H7 (cell line): Measurements from ENCODE around the gene GAS6. TPM values are rescaled to one million over a fixed set of nuclear protein-coding genes. Genes with fewer than 3 reads are reported as not detected.
A peak's percentile ranks its signal among the peaks of the same experiment; 100 is the strongest.

Source experiments
- DNase-seq: peaks from one replicate; pipeline ENCODE4 v3.0.0; 2012
- H3K27me3 ChIP-seq: 2 replicates; pipeline ENCODE4 v1.6.0; 2011; ENCODE audit warnings: mild to moderate bottlenecking, low read length; ENCODE audit not compliant: control insufficient read depth, insufficient read depth
- H3K36me3 ChIP-seq: replicated peaks from 2 replicates; pipeline ENCODE4 v1.5.1; 2011; ENCODE audit warnings: low read length; ENCODE audit not compliant: control insufficient read depth, insufficient read depth
- H3K4me3 ChIP-seq: 2 replicates; pipeline ENCODE4 v1.5.1; 2011; ENCODE audit warnings: low read depth, mild to moderate bottlenecking, control low read depth, low read length, moderate library complexity; ENCODE audit not compliant: insufficient read depth
- total RNA-seq: library from RNA; depleted of rRNA; stranded (reverse); fragments of >200 nt; shearing (Covaris generic); gene quantifications from 2 replicates; pipeline ENCODE4 v1.2.3, GENCODE V29; 2014

GAS6 gene
- total RNA-seq, 1 experiment from 2014 or later: 15.1 TPM

DNA sequence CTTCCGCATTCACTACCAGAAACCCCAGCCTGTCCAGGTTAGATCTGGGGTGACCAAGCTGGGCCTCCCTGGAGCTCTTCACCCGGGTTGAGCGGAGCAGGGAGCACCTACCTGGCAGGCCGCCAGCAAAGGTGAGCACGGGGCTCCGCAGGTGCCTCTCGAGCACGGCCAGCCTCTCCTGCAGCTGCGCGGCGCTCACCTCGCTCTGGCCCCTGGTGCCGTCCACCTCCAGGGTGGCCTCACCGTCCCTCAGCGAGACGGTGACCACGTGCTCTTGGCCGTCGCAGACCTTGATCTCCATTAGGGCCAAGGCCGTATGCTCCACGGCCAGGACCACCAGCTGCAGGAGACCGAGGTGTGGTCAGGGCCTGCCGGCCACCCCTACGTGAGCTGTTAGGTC, 42.0 kb downstream of the GAS6 start:
- Histone ChIP-seq H3K36me3 (no peaks in the 10 kb centered on the region), H3K27me3 (no peaks in the 10 kb centered on the region), H3K4me3 (no peak overlapping the region)
- no peak for DNase-seq

DNA sequence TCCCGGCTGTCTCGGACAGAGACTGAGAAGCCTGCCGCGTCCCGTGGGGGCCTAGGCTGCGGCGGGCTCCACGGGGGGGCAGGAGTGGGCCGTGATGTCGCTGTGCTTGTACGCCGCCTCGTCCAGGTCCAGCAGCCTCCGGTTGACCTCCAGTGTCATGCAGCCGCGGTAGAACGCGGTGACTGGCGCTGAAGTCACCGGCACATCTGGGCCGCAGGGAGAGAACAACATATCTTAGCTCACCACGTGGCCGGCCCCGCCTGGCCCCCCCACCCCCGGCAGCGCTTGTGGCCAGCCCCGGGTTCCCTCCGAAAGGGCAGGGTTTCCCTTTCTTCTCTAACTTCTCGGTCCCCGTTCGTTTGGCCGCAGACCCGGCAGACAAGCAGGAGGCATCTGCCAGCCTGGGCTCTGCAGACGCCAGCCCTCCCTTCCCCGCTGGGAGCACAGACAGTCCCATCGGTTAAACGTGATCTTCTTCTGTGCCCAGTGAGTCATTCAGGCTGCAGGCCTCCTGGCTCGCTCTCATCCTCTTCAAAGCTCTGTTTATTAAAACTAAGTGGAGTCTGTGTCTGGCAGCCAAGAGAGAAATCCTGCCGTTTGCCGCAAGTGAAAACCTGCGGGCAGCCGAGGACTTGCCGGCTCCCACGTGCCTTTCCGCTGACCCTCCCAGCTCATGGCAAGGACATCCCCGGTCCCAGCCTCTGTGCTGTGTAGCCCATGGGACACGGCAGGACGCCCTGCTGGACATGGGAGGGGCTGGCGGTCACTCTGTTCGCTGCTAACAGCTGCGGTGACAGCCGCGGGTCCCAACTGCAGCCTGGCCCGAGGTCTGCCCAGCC, 42.8 kb downstream of the GAS6 start:
- Histone ChIP-seq H3K4me3 (no peak overlapping the region), H3K36me3 (no peaks in the 10 kb centered on the region), H3K27me3 (no peaks in the 10 kb centered on the region)
- DNase-seq: no peak

DNA sequence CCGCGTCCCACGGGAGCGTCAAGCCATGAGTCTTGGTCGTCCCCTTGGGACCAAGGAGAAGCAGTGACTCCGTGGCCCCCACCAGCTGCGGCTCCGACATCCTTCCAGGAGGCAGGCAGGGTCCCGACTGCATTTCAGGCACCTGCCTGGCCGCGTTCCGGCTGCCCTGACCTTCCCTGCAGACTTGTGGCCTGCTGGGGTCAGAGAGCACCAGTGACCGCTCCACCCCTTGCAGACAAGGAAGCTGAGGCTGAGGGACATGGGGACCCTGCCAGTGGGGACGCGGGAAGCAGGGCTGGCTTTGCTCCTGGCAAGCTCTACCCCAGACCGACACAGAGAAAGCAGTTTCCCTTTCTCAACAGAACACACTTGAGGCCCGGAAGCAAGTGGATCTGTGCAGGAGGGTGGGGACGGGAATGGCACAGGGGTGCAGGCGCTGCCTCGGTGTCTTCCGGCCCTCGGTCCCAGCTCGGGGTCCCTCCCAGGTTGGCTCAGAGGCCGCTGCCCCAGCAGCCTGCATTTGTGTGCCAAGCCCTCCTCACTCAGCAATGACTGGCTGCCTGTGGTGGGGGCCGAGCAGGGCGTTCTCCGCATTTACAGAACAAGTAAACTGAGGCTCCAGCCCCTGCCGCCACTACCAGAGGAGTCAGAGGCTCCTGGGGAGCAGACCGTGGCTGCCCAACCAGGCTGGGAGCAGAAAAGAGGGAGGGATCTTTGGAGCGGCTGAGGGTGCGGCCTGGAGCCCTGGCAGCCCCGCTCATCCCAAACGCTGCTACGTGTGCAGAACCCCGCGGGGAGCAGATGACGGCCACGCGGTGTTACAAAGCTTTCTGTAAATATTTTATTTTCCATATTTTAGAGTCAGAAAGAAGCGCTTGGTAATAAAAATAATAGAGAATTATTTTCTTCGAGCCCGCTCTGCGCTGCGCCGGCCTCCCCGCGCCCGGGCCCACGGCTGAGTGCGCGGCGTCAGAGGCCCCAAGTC, 43.9 kb downstream of the GAS6 start:
- no peak overlapping the region for H3K4me3 ChIP-seq
- DNase-seq: no peak
- H3K27me3 ChIP-seq: no peaks in the 10 kb centered on the region
- H3K36me3 ChIP-seq: no peaks in the 10 kb centered on the region

DNA sequence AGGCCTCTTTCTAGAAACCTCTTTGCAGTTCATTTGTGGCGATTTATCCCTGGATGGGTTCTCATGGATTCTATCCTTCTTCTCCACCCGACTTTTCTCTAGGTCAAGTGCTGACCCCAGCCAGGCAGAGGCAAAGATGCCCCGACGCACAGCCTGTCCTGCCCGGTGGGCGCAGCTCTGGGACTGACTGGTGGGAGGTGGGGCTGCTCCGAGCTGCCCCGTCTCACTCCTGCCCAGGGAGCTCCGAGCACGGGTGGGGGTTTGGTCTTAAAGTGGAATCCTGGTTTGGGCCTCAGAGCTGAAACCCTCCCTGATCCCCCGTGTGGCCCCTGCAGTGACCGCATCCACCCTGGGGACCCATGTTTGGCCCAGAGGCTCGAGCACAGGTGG, 44.5 kb downstream of the GAS6 start:
- Histone ChIP-seq H3K4me3 (no peak overlapping the region), H3K36me3 (no peaks in the 10 kb centered on the region), H3K27me3 (no peaks in the 10 kb centered on the region)
- DNase-seq: no peak

DNA sequence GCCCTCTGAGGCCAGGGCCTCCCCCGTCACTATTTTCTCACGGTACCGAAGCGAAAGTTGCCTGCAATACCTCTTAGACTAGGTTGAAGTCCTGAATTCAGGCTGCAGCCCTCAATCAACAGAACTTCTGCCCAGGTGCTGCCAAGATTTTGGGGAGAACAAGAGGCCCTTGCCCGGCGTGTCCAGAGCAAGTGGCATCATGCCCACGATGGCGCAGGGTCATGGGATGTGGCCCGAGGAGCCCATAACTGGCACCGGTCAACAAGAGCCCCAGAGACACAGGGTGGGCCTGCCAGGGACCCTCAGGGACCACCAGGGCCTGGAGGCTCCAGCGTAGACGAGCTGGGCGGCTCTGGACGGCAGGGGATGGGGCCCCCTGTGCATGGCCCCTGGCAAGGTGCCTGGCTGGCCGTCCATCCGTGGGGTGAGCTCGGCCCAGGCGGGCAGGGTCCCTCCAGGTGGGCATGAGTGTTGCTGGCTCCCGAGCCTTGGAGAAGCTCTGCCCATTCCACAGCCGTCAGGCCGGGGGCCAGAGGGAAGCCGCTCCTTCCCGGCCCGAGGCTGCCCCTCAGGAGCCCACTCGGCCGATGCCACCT, 45.1 kb downstream of the GAS6 start:
- no peak for DNase-seq

DNA sequence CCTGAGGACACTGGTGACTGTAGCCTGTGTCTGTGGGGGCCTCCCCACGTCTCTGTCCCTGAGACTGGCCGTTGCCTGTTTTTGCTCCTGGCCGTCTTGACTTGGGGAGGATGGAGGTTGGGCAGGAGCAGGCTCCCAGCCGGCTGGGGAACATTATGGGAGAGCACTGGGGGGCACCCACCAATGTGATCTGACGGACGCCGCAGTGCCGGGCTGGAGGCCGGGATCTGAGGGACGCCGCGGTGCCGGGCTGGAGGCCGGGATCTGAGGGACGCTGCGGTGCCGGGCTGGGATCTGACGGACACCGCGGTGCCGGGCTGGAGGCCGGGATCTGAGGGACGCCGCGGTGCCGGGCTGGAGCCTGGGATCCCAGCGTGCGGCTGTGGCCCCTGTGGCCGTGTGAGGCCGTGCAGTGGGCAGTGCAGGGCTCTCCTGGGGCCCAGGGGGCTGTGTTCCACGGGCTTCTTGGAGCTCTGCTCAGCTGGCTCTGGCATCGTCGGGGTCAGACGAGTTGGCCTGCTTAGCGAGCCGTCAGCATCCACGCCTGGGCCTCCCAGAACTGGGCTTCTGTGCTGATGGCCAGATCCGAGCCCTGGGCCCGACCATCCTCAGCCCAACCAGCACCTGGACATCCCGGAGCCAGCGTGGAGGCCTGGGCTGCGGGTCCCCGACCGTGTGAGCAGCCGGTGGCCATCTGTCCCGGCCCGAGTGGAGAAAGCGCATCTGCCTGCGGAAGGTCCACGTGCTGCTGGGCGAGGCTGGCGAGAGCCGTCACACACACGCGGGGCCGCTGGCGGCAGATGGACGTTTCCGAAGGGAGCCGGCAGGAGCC, 45.8 kb downstream of the GAS6 start:
- no peak for DNase-seq
- H3K4me3 ChIP-seq: no peak overlapping the region
- H3K27me3 ChIP-seq: no peaks in the 10 kb centered on the region
- H3K36me3 ChIP-seq: no peaks in the 10 kb centered on the region

More for the DNA sequence above, 45.1 kb downstream of the GAS6 start:
- H3K36me3 ChIP-seq: no peaks in the 10 kb centered on the region
- no peaks in the 10 kb centered on the region for H3K27me3 ChIP-seq
- no peak overlapping the region for H3K4me3 ChIP-seq

DNA sequence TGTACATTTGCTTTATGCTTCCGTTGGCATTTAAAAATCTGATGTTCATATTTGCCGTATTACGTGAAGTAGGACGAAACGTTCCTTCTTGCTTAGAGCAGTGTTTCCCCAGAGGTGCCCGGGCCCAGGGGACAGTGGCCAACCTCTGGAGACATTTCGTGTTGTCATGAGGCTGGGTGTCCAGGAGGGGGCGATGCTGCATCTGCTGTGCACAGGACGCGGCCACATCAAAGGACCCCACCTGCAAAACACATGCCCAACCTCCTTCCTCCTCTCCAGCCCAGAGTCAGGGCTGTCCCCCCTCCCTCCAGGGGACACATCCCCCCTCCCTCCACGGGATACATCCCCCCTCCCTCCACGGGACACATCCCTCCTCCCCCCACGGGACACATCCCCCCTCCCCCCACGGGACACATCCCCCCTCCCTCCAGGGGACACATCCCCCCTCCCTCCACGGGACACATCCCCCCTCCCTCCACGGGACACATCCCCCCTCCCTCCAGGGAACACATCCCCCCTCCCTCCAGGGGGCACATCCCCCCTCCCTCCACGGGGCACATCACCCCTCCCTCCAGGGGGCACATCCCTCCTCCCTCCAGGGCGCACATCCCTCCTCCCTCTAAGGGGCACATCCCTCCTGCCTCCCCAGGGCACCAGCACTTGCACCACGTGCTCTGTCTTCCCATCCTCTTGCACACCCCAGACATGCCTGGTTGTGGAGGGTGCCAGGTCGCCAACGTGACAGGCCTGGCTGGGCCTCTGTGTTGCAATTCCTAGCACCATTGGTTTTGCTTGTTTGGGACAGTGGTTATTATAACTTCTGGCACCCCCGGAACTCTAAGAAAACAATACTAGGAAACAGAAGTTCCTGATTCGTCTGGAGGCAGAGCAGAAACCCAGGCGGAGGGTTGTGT, 46.7 kb downstream of the GAS6 start:
- peak; percentile 93 for DNase-seq
- Histone ChIP-seq H3K27me3 (no peaks in the 10 kb centered on the region), H3K4me3 (no peak overlapping the region), H3K36me3 (no peaks in the 10 kb centered on the region)

DNA sequence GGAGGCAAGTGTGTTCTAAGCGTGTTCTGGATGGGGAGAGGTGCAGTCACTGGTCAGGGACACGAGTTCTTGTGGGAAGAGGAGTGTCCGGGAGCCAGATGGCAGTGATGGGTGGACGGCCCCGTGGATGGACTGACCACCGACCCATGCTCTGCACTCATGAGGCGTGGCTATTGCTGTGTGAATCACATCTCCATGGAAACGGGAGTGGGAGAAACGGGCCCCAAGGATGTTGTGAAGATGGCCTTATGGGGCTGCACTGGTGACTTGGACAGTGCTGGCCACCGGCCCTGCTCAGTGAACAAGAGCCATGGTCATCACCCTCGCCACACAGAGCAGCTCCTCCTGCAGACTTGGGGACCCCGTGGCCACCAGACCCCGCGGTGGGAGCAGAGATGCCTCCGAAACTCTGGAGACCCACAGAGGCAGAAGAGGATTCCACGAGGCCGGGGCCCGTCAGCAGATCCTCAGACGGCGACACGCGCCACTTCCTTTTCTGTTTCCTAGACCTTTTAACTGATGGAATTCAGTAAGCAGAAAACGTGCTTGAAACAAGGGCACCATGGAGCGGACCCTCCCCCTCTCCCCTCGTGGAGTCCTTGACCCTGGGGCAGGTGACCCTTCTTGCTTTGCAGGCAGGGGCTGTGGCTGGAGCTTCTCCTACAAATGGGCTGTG, 47.5 kb downstream of the GAS6 start:
- Histone ChIP-seq H3K27me3 (no peaks in the 10 kb centered on the region), H3K4me3 (no peak overlapping the region), H3K36me3 (no peaks in the 10 kb centered on the region)
- no peak for DNase-seq

DNA sequence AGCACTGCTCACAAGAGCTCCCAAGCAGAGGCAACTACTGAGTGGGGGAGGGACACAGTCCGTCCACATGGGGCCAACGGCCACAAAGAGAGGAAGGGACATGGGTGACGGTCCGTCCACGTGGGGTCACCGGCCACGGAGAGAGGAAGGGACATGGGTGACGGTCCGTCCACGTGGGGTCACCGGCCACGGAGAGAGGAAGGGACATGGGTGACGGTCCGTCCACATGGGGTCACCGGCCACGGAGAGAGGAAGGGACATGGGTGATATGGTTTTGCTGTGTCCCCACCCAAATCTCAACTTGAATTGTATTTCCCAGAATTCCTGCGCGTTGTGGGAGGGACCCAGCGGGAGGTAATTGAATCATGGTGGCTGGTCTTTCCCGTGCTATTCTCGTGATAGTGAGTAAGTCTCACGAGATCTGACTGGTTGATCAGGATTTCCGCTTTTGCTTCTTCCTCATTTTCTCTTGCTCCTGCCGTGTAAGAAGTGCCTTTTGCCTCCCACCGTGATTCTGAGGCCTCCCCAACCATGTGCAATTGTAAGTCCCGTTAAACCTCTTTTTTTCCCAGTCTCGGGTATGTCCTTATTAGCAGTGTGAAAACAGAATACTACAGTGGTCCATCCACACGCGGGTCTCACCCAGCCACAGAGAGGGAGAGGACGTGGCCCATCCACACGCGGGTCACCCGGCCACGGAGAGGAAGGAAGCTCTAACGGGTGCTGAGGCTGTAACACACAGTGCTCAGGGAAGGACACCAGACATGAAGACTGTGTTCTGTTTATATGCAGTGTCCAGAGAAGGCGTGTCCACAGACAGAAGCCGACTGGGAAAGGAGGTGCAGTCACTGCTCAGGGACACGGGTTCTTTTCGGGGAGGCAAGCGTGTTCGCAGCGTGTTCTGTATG, 48.5 kb downstream of the GAS6 start:
- H3K36me3 ChIP-seq: no peaks in the 10 kb centered on the region
- H3K27me3 ChIP-seq: no peaks in the 10 kb centered on the region
- no peak overlapping the region for H3K4me3 ChIP-seq
- no peak for DNase-seq

DNA sequence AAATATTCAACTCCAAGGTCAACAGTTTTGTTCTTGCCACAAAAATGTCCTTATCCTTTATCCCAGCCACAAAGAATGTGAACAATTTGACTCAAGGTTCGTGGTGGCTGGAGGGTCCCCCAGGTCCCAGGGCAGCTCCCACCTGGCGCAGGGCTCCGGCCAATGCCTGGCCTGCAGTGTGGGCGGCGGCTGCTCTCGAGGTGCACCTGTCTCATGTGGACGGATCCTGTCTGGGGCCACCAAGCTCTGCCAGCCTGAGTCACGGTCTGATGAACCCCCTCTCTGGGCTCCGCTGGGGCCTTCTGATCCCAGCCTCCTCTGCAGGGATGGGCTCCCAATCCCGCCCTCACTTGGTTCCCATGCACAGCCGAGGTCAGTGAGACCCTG, 49.4 kb downstream of the GAS6 start:
- Histone ChIP-seq H3K27me3 (no peaks in the 10 kb centered on the region), H3K36me3 (no peaks in the 10 kb centered on the region), H3K4me3 (no peak overlapping the region)
- no peak for DNase-seq

DNA sequence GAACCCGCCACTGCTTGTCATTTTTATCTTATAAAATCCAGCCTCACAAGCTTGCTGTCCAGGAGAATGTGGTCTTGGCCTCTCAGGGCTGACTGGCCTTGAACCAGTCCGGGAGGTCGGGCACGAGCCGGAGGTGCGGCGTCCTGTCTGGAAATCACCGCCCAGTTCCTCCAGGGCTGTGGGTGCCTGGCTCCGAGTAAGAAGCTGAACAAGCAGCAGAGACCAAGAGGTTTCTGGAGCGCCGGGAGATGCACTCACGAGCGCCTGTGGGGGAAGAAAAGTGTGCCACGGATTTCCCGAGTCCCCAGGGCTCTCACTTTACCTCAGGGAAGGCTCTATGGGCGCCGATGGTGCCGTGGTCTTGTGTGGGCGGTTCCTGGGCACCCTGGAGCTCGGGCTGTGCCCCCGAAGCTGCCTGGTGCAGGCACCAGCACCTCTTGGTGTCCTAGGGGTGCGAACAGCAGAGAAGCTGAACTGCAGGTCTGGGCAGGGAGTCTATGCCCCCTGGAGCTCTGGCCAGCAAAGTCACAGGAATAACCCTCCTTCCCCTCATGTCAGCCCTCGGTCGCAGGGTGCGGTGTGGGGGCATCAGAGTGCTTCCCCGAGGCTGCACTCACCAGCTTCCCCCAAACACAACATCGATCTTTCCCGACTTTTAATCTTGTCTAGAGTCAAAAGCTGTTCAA, 50.0 kb downstream of the GAS6 start:
- Histone ChIP-seq H3K4me3 (no peak overlapping the region), H3K36me3 (no peaks in the 10 kb centered on the region), H3K27me3 (no peaks in the 10 kb centered on the region)
- no peak for DNase-seq
